ENCODE results near the gene LMOD3.

Gene LMOD3

GRCh38 chr3:69122403-69122802 is at the start of gene LMOD3:
Gene LMOD3 (minus strand): TSS chr3:69122595. CDS start chr3:69122386, 209 bp downstream.
- Histone ChIP-seq H3K9ac (ENCODE audit: insufficient read length) (no peak within 1 kb of the TSS), H3K27ac (no peak within 1 kb of the TSS), H3K4me3 (no peak within 1 kb of the TSS), H3K36me3 (ENCODE audit: insufficient read depth, low read length) (no peaks in the 10 kb centered on the region), H3K9me3 (ENCODE audit: low read depth, low read length) (no peaks in the 10 kb centered on the region)
- TF ChIP-seq POLR2AphosphoS5 (IDR thresholded peaks at IDR 0.05; ENCODE audit: borderline replicate concordance, low read depth, low read length) = no peak
- TF ChIP-seq FOXP2 (optimal IDR thresholded peaks at IDR 0.05; ENCODE audit: control extremely low read depth, extremely low read length, insufficient read depth) = no peak
- no peak for TF ChIP-seq EZH2 (IDR thresholded peaks at IDR 0.05)
- no peak for DNase-seq (ENCODE audit: low read depth, low spot score)

DNA sequence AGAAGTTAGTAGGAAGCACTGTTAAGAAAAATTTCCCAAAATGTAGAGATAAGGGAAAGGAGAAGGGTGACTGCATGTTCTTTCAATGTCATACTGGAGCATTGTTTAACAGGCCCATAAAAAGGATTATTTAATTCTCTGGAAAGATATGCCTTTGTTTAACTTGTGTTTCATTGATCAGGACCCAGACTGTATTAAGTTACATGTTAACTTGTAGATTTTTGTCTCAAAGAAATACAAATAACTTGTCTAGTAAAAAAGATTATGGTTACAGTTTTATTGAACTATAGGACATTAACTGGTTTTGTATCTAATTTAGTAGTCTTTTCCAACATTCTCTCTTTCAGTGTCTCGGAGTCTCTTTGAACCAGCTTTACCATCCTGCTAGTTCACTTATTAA is 49.7 kb upstream of the LMOD3 start:
- Histone ChIP-seq H3K4me3 (no peak overlapping the region), H3K27ac (no peak overlapping the region), H3K36me3 (ENCODE audit: insufficient read depth, low read length) (no peaks in the 10 kb centered on the region), H3K9me3 (ENCODE audit: low read depth, low read length) (no peaks in the 10 kb centered on the region), H3K9ac (ENCODE audit: insufficient read length) (no peak overlapping the region)
- TF ChIP-seq FOXP2 (optimal IDR thresholded peaks at IDR 0.05; ENCODE audit: control extremely low read depth, extremely low read length, insufficient read depth) = no peak
- TF ChIP-seq POLR2AphosphoS5 (IDR thresholded peaks at IDR 0.05; ENCODE audit: borderline replicate concordance, low read depth, low read length) = no peak
- no peak for TF ChIP-seq EZH2 (IDR thresholded peaks at IDR 0.05)
- no peak for DNase-seq (ENCODE audit: low read depth, low spot score)

- H3K27ac ChIP-seq = no peak overlapping the region
- H3K9me3 ChIP-seq (ENCODE audit: low read depth, low read length) = no peaks in the 10 kb centered on the region
- no peak overlapping the region for H3K9ac ChIP-seq (ENCODE audit: insufficient read length)
- DNase-seq (ENCODE audit: low read depth, low spot score) = no peak
- no peak overlapping the region for H3K4me3 ChIP-seq
- TF ChIP-seq FOXP2 (optimal IDR thresholded peaks at IDR 0.05; ENCODE audit: control extremely low read depth, extremely low read length, insufficient read depth) (no peak), EZH2 (IDR thresholded peaks at IDR 0.05) (no peak), POLR2AphosphoS5 (IDR thresholded peaks at IDR 0.05; ENCODE audit: borderline replicate concordance, low read depth, low read length) (no peak)
- no peaks in the 10 kb centered on the region for H3K36me3 ChIP-seq (ENCODE audit: insufficient read depth, low read length)
These were observed 44.1 kb upstream of the LMOD3 start for GRCh38 chr3:69166446-69166845.

DNA sequence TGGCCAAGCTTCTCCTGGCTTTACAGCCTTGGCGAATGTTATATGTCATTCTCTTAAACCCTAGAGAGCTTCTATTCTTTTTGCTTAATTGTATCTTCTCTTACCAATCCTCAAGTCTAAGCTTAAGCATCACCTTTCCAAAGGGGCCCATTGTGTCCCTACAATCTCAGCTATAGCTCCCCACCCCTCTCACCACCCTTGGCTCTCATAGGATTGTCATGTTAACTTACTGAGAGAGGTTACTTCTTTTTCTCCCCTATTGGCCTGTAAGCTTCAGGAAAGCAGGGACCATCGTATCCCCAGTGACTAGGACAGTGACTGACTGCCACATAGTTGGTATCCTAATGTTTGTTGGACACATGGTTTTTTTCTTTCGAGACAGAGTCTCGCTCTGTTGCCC is 43.3 kb upstream of the LMOD3 start:
- DNase-seq (ENCODE audit: low read depth, low spot score) = no peak
- Histone ChIP-seq H3K9me3 (ENCODE audit: low read depth, low read length) (no peaks in the 10 kb centered on the region), H3K9ac (ENCODE audit: insufficient read length) (no peak overlapping the region), H3K4me3 (no peak overlapping the region), H3K27ac (no peak overlapping the region), H3K36me3 (ENCODE audit: insufficient read depth, low read length) (no peaks in the 10 kb centered on the region)
- TF ChIP-seq FOXP2 (optimal IDR thresholded peaks at IDR 0.05; ENCODE audit: control extremely low read depth, extremely low read length, insufficient read depth) = no peak
- no peak for TF ChIP-seq EZH2 (IDR thresholded peaks at IDR 0.05)
- TF ChIP-seq POLR2AphosphoS5 (IDR thresholded peaks at IDR 0.05; ENCODE audit: borderline replicate concordance, low read depth, low read length) = no peak

DNA sequence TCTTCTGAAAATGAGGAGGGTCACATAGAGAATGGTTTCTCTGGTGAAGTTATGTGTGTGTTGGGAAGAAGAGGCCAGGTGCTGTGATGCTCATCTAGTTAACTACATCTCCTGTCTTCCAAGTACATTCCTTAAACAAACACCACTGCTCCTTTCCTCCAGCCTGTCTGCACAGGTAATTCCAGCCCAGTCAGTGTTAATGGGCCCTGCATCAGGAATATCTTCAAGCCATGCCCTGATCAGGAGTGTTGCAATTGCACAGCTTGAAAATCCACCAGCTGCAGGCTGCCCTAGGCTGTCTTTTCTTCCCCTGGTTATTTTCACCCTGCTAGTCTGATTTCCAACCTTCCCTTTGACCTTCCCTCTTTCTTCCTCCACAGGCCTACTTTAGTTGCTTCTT is 41.9 kb upstream of the LMOD3 start:
- Histone ChIP-seq H3K9ac (ENCODE audit: insufficient read length) (no peak overlapping the region), H3K27ac (no peak overlapping the region), H3K9me3 (ENCODE audit: low read depth, low read length) (no peaks in the 10 kb centered on the region), H3K36me3 (ENCODE audit: insufficient read depth, low read length) (no peaks in the 10 kb centered on the region), H3K4me3 (no peak overlapping the region)
- no peak for TF ChIP-seq EZH2 (IDR thresholded peaks at IDR 0.05)
- no peak for TF ChIP-seq FOXP2 (optimal IDR thresholded peaks at IDR 0.05; ENCODE audit: control extremely low read depth, extremely low read length, insufficient read depth)
- no peak for TF ChIP-seq POLR2AphosphoS5 (IDR thresholded peaks at IDR 0.05; ENCODE audit: borderline replicate concordance, low read depth, low read length)
- DNase-seq (ENCODE audit: low read depth, low spot score) = no peak

- Histone ChIP-seq H3K27ac (no peak overlapping the region), H3K4me3 (no peak overlapping the region), H3K9me3 (ENCODE audit: low read depth, low read length) (no peaks in the 10 kb centered on the region), H3K9ac (ENCODE audit: insufficient read length) (no peak overlapping the region), H3K36me3 (ENCODE audit: insufficient read depth, low read length) (no peaks in the 10 kb centered on the region)
- TF ChIP-seq FOXP2 (optimal IDR thresholded peaks at IDR 0.05; ENCODE audit: control extremely low read depth, extremely low read length, insufficient read depth) (no peak), POLR2AphosphoS5 (IDR thresholded peaks at IDR 0.05; ENCODE audit: borderline replicate concordance, low read depth, low read length) (no peak), EZH2 (IDR thresholded peaks at IDR 0.05) (no peak)
- DNase-seq (ENCODE audit: low read depth, low spot score) = no peak
These were observed 40.0 kb upstream of the LMOD3 start for GRCh38 chr3:69162308-69162980.

- no peaks in the 10 kb centered on the region for H3K36me3 ChIP-seq (ENCODE audit: insufficient read depth, low read length)
- DNase-seq (ENCODE audit: low read depth, low spot score) = peak; percentile 10
- no peak overlapping the region for H3K4me3 ChIP-seq
- H3K27ac ChIP-seq = no peak overlapping the region
- no peak overlapping the region for H3K9ac ChIP-seq (ENCODE audit: insufficient read length)
- H3K9me3 ChIP-seq (ENCODE audit: low read depth, low read length) = no peaks in the 10 kb centered on the region
- TF ChIP-seq POLR2AphosphoS5 (IDR thresholded peaks at IDR 0.05; ENCODE audit: borderline replicate concordance, low read depth, low read length) (no peak), FOXP2 (optimal IDR thresholded peaks at IDR 0.05; ENCODE audit: control extremely low read depth, extremely low read length, insufficient read depth) (no peak), EZH2 (IDR thresholded peaks at IDR 0.05) (no peak)
These were observed 39.4 kb upstream of the LMOD3 start for GRCh38 chr3:69161587-69162307.

DNA sequence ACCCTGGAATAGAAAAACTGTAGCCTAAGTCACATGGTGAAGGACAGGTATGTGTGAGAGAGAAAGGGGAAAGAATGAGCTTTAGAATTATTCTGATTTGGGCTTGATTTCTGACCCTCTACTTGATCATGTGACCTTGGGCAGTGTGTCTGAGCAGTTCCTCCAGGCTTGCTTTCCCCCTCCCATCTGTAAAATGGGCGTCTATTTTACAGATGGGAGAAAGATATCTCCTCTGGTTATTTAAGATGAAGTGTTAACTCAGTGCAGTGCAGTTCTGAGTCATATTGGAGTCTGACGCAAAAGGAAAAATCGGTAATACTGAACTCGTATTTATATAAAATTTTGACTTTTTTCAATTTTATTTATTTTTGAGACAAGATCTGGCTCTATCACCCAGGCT is 38.1 kb upstream of the LMOD3 start:
- Histone ChIP-seq H3K27ac (no peak overlapping the region), H3K9me3 (ENCODE audit: low read depth, low read length) (no peaks in the 10 kb centered on the region), H3K4me3 (no peak overlapping the region), H3K36me3 (ENCODE audit: insufficient read depth, low read length) (no peaks in the 10 kb centered on the region), H3K9ac (ENCODE audit: insufficient read length) (no peak overlapping the region)
- DNase-seq (ENCODE audit: low read depth, low spot score) = no peak
- TF ChIP-seq POLR2AphosphoS5 (IDR thresholded peaks at IDR 0.05; ENCODE audit: borderline replicate concordance, low read depth, low read length) (no peak), EZH2 (IDR thresholded peaks at IDR 0.05) (no peak), FOXP2 (optimal IDR thresholded peaks at IDR 0.05; ENCODE audit: control extremely low read depth, extremely low read length, insufficient read depth) (no peak)

Measured in SK-N-MC (cell line).